HFFc6 (cell line): ENCODE measurements around the gene KNDC1. TPM values are rescaled to one million over a fixed set of nuclear protein-coding genes. Genes with fewer than 3 reads are reported as not detected.

Experiments used
- DNase-seq: peaks from one replicate; pipeline ENCODE4 v3.0.0-alpha.2; 2018
- H3K27ac Mint-ChIP-seq: 2 replicates; pipeline ENCODE4 v1.8.0; 2020; ENCODE audit warnings: mild to moderate bottlenecking, mixed read lengths
- H3K27me3 Mint-ChIP-seq: 2 replicates; pipeline ENCODE4 v1.8.0; 2021; ENCODE audit warnings: mild to moderate bottlenecking, moderate library complexity, mixed read lengths; ENCODE audit not compliant: insufficient read depth
- H3K36me3 Mint-ChIP-seq: 2 replicates; pipeline ENCODE4 v1.8.0; 2021; ENCODE audit warnings: low read depth, mixed read lengths
- H3K4me1 Mint-ChIP-seq: 2 replicates; pipeline ENCODE4 v1.8.0; 2020; ENCODE audit warnings: low read depth, mixed read lengths
- H3K4me3 Mint-ChIP-seq: 2 replicates; pipeline ENCODE4 v1.8.0; 2020; ENCODE audit warnings: mild to moderate bottlenecking, moderate library complexity, mixed read lengths
- H3K9me3 Mint-ChIP-seq: 2 replicates; pipeline ENCODE4 v1.8.0; 2020; ENCODE audit warnings: mild to moderate bottlenecking, mixed read lengths
- total RNA-seq, 6 experiments: library from RNA; stranded (reverse); fragmentation: NEBNext Ultra II Directional; extraction: Animal tissue kit (Norgen Biotek cat#: 25700); gene quantifications; 2 replicates in 1 of 6; 3 replicates in 5 of 6; pipeline ENCODE4 v1.2.3, GENCODE V29; 2021
- TF ChIP-seq, protein P1 (sequence below): fragments of 200-600 bp; sonication (generic); IDR thresholded peaks from 2 replicates; pipeline ENCODE4 v1.5.0; 2021; ENCODE audit warnings: antibody characterized with exemption, mild to moderate bottlenecking

Gene KNDC1
- total RNA-seq, 6 experiments from 2014 or later, result 0.05 to 1.00 (median 0.28) TPM; not detected in 3

DNA sequence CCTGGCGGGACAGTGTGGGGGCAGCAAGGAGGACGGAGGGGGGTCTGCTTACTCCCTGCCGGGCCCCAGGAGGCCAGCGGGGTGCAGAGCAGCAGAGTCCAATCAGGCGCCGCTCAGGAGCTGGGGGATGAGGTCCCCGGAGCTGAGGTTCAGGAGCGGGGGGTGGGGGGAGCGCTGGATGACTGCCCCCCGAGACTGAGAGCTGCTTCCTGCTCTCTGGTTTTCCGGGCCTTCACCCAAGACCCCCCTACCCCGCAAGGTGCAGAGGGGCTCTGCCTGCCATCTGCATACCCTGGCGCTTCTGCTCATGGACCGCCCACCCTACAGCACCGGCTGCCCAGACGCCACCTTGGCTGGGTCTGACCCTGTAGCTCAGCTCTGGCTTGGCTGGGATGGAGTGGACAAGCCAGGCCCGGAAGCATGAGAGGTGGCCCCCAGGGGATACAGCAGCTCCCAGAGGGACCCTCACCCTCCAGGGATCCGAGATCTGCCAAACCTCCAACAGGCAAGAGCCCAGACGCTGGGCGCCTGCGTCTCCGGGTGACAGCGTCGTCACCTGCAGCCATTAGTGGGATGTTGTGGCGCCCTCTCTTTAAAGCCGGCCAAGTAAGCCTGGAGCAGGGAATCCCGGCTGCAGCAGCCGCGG is 930 bp downstream of the KNDC1 start:
- Mint-ChIP-seq H3K9me3 (no peaks in the 10 kb centered on the region), H3K36me3 (no peaks in the 10 kb centered on the region), H3K27ac (no peak overlapping the region), H3K4me1 (no peaks in the 10 kb centered on the region), H3K27me3 (peaks cover 6% of the 10 kb centered on the region; the same call in 1 of the 2 replicates), H3K4me3 (peak overlapping the region; percentile 28; the same call in 1 of the 2 replicates)
- TF ChIP-seq, protein P1, sequence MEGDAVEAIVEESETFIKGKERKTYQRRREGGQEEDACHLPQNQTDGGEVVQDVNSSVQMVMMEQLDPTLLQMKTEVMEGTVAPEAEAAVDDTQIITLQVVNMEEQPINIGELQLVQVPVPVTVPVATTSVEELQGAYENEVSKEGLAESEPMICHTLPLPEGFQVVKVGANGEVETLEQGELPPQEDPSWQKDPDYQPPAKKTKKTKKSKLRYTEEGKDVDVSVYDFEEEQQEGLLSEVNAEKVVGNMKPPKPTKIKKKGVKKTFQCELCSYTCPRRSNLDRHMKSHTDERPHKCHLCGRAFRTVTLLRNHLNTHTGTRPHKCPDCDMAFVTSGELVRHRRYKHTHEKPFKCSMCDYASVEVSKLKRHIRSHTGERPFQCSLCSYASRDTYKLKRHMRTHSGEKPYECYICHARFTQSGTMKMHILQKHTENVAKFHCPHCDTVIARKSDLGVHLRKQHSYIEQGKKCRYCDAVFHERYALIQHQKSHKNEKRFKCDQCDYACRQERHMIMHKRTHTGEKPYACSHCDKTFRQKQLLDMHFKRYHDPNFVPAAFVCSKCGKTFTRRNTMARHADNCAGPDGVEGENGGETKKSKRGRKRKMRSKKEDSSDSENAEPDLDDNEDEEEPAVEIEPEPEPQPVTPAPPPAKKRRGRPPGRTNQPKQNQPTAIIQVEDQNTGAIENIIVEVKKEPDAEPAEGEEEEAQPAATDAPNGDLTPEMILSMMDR, result no peak
- no peak for DNase-seq

DNA sequence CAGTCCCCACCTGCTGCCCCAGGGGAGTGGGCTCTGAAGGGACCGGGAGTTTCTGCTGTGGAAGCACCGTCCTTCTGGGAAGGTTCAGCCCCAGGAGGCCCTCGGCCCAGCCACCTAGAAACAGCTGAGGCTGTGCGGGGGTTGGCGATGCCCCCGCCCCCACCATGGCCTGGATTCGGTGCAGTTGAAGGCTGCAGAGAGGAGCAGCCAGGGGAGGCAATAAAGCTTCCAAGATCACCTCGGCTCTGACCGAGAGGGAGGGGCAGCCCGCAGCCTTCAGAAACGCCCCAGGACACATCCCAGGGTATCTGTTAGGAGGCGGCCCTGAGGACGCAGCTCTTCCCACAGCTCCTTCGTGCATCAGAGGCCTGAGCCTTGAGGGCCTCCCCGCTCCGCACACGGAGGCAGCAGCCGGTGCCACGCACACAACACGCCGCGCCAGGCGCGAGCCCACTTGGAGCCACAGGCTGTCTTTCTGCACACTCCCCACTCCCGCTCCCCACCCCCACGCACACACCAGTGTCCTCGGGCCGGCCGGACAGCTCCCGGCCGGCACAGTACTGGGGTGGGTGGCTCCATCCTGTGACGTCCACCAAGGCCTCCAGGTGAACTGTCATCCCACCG is 1.6 kb downstream of the KNDC1 start:
- TF ChIP-seq, protein P1, result no peak
- no peaks in the 10 kb centered on the region for H3K4me1 Mint-ChIP-seq
- H3K27me3 Mint-ChIP-seq, result peaks cover 6% of the 10 kb centered on the region
- no peak overlapping the region for H3K4me3 Mint-ChIP-seq
- H3K36me3 Mint-ChIP-seq, result no peaks in the 10 kb centered on the region
- no peak overlapping the region for H3K27ac Mint-ChIP-seq
- no peak for DNase-seq
- peaks cover 5% of the 10 kb centered on the region for H3K9me3 Mint-ChIP-seq

DNA sequence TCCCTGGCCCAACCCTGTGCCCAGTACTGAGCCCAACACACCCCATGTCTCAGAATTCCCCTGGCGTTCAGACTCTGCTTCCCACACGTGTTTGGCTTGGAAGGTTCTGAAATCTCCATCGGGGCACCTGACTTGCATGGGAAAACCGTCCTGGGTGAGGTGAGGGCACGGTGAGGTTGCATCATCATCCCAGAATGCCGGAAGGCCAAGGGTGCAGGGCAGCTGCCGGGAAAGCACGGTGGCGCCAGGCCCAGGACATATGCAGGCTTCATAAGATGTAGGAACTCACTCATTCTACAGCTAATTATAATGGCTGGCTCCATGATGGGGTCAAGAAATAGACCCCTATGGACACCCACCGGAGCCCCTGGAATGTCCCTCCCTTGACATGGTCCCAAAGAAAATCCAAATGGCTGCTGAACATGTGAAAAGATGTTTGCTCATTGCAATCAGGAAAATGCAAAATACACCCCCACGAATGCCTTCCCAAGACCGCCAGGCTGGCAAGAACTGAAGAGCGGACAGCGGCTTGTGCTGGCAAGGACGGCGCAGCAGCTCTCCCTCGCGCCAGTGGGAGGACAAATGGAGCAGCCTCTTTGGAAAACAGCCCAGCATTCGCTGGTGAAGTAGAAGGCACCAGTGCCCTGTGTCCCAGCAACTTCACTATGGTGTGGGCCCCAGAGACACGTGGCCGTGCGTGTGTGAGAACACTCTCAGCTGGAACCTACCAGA is 2.3 kb downstream of the KNDC1 start:
- Mint-ChIP-seq H3K27ac (no peak overlapping the region), H3K9me3 (peaks cover 5% of the 10 kb centered on the region), H3K27me3 (peaks cover 6% of the 10 kb centered on the region), H3K4me3 (no peak overlapping the region), H3K36me3 (no peaks in the 10 kb centered on the region), H3K4me1 (no peaks in the 10 kb centered on the region)
- TF ChIP-seq, protein P1, result no peak
- DNase-seq, result no peak

DNA sequence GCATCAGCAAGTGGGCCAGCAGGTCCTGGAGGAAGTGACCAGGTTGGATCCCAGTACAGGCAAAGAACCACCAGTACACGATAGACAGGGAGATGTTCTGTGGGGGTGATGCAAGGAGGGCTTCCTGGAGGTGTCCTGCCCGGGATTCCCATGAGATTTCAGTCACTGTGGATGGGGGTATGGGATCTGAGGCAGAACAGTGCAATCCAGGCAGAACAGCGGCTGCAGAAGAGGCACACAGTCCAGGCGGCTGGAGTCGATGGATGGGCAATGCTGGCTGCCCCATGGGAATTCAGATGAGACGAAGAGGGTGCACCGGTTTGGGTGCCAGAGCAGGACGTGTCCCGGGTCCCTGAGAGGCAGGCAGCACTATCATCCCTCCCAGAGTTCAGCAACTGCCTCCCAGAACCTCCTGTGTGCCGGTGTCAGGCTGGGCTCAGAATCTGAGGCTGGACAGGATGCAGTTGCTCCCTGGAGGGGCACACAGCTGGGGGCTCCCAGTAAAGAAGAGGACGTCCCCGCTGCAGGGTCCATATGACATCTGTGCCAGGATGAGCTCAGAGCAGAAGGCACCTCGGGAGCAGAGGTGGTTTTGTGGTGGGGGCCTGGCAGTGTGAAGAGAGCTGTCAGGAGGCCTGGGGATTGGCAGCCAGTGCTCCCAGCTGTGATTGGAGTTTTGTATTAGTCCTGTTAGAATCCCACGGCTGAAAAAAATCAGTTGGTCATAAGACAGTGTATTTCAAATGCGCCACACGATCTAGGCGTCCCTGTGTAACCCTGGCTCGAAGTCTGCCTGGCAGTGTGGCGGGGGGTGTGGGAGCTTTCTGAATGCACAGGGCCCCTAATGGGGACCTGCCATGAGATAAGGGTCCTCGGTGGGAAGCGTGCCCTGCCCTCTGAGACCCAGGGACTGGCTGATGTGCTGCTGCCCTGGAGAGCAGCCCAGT is 3.2 kb downstream of the KNDC1 start:
- no peak for DNase-seq
- no peak overlapping the region for H3K4me3 Mint-ChIP-seq

More for the DNA sequence above, 3.2 kb downstream of the KNDC1 start:
- TF ChIP-seq, protein P1, result no peak
- Mint-ChIP-seq H3K27ac (no peak overlapping the region), H3K4me1 (no peaks in the 10 kb centered on the region), H3K36me3 (no peaks in the 10 kb centered on the region), H3K27me3 (peaks cover 6% of the 10 kb centered on the region), H3K9me3 (peaks cover 7% of the 10 kb centered on the region)
